Chondrocyte (in vitro differentiated cells): ENCODE data around the gene RPL35A. TPM values are rescaled to one million over a fixed set of nuclear protein-coding genes. Genes with fewer than 3 reads are reported as not detected.

Source experiments
- DNase-seq: peaks from one replicate; pipeline ENCODE4 v3.0.0; 2021; ENCODE audit warnings: mixed read lengths, low spot score
- H3K27ac Mint-ChIP-seq: one replicate; pipeline ENCODE4 v1.8.0; 2021; ENCODE audit warnings: mild to moderate bottlenecking, moderate library complexity, mixed read lengths; ENCODE audit not compliant: unreplicated experiment
- H3K27me3 Mint-ChIP-seq: 2 replicates; pipeline ENCODE4 v1.8.0; 2021; ENCODE audit warnings: low read depth, mixed read lengths
- H3K36me3 Mint-ChIP-seq: 2 replicates; pipeline ENCODE4 v1.8.0; 2021; ENCODE audit warnings: low read depth, mixed read lengths
- H3K4me1 Mint-ChIP-seq: 2 replicates; pipeline ENCODE4 v1.8.0; 2021; ENCODE audit warnings: low read depth, mild to moderate bottlenecking, mixed read lengths
- H3K4me3 Mint-ChIP-seq: one replicate; pipeline ENCODE4 v1.8.0; 2021; ENCODE audit warnings: mild to moderate bottlenecking, moderate library complexity, mixed read lengths; ENCODE audit not compliant: unreplicated experiment
- H3K9me3 Mint-ChIP-seq: 2 replicates; pipeline ENCODE4 v1.8.0; 2021; ENCODE audit warnings: low read depth, mixed read lengths
- total RNA-seq: library from RNA; stranded (reverse); gene quantifications from 3 replicates; pipeline ENCODE4 v1.2.1, GENCODE V29; 2021
- TF ChIP-seq, protein P1 (sequence below): fragments of 200-600 bp; sonication (generic); IDR thresholded peaks from 2 replicates; pipeline ENCODE4 v1.5.0; 2021; ENCODE audit warnings: antibody characterized with exemption, mild to moderate bottlenecking, moderate library complexity

Gene RPL35A
- total RNA-seq, 1 donor from 2014 or later, result 657 TPM

DNA sequence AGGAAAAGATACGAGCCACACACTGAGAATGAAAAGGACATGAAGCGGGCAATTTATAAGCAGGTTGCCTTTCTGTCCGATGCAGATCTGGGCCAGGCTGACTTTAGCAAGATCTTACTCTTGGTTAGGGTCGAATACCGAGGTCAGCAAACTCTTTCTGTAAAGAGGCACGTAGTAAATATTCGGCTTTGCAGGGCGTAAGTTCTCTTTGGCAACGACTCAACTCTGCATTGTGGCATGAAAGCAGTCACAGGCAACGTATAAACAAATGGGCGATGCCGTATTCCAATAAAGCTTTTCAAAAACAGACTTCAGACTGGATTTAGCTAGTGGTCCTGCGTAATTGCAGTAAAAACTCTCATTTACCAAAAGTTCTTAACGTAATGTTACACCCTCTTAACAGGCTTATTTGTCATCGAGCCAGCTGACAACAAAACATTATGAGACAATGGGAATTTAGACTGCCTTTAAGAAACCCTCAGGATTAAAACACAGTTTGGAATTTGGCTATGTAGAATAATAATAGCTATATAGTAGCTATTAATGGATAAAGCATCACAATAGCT, 13.1 kb upstream of the RPL35A start:
- DNase-seq, result no peak
- Mint-ChIP-seq H3K27me3 (no peaks in the 10 kb centered on the region), H3K27ac (no peak overlapping the region), H3K4me1 (no peaks in the 10 kb centered on the region), H3K36me3 (no peaks in the 10 kb centered on the region), H3K9me3 (no peaks in the 10 kb centered on the region), H3K4me3 (no peak overlapping the region)
- TF ChIP-seq, protein P1, sequence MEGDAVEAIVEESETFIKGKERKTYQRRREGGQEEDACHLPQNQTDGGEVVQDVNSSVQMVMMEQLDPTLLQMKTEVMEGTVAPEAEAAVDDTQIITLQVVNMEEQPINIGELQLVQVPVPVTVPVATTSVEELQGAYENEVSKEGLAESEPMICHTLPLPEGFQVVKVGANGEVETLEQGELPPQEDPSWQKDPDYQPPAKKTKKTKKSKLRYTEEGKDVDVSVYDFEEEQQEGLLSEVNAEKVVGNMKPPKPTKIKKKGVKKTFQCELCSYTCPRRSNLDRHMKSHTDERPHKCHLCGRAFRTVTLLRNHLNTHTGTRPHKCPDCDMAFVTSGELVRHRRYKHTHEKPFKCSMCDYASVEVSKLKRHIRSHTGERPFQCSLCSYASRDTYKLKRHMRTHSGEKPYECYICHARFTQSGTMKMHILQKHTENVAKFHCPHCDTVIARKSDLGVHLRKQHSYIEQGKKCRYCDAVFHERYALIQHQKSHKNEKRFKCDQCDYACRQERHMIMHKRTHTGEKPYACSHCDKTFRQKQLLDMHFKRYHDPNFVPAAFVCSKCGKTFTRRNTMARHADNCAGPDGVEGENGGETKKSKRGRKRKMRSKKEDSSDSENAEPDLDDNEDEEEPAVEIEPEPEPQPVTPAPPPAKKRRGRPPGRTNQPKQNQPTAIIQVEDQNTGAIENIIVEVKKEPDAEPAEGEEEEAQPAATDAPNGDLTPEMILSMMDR, result no peak

GRCh38 chr3:197940745-197941384, 9.1 kb upstream of the RPL35A start:
- Mint-ChIP-seq H3K27ac (no peak overlapping the region), H3K27me3 (no peaks in the 10 kb centered on the region), H3K4me1 (no peaks in the 10 kb centered on the region), H3K36me3 (no peaks in the 10 kb centered on the region), H3K4me3 (no peak overlapping the region), H3K9me3 (no peaks in the 10 kb centered on the region)
- no peak for DNase-seq
- TF ChIP-seq, protein P1, result no peak

- TF ChIP-seq, protein P1, result peak; percentile 89
- Mint-ChIP-seq H3K4me3 (no peak overlapping the region), H3K9me3 (no peaks in the 10 kb centered on the region), H3K27me3 (no peaks in the 10 kb centered on the region), H3K4me1 (no peaks in the 10 kb centered on the region), H3K27ac (no peak overlapping the region), H3K36me3 (no peaks in the 10 kb centered on the region)
- no peak for DNase-seq
These were observed 6.9 kb upstream of the RPL35A start for GRCh38 chr3:197942956-197943556.

GRCh38 chr3:197949191-197949777, 706 bp upstream of the RPL35A start:
- Mint-ChIP-seq H3K27me3 (no peaks in the 10 kb centered on the region), H3K36me3 (peaks cover 21% of the 10 kb centered on the region), H3K4me1 (peaks cover 41% of the 10 kb centered on the region), H3K27ac (peak overlapping the region; percentile 97), H3K4me3 (peak overlapping the region; percentile 95), H3K9me3 (no peaks in the 10 kb centered on the region)
- TF ChIP-seq, protein P1, result no peak
- DNase-seq, result no peak

GRCh38 chr3:197950677-197951061, 679 bp downstream of the RPL35A start:
- Mint-ChIP-seq H3K27me3 (no peaks in the 10 kb centered on the region), H3K4me3 (peak overlapping the region; percentile 95), H3K4me1 (peaks cover 48% of the 10 kb centered on the region), H3K9me3 (no peaks in the 10 kb centered on the region), H3K27ac (peak overlapping the region; percentile 97), H3K36me3 (peaks cover 32% of the 10 kb centered on the region)
- no peak for DNase-seq
- TF ChIP-seq, protein P1, result no peak
